Esophagus squamous epithelium (tissue), 4 donors: ENCODE data around the gene CHRNA4.

ENCODE experiments used
- POLR2A ChIP-seq, 4 donors: fragments of 450-650 bp; IDR thresholded peaks; one replicate each; pipeline ENCODE4 v1.6.1; 2017; ENCODE audit warnings: antibody characterized with exemption in 4 of 4, mild to moderate bottlenecking in 4 of 4, moderate library complexity in 3 of 4
- TF ChIP-seq, protein P1 (sequence below), 6 experiments: fragments of 450-650 bp in 4 of 6; fragments of 200-600 bp in 2 of 6; sonication (generic) in 2 of 6; IDR thresholded peaks; one replicate each; pipeline ENCODE4 v1.5.1; 2016 to 2019; ENCODE audit warnings: antibody characterized with exemption in 6 of 6, mild to moderate bottlenecking in 4 of 6, moderate library complexity in 4 of 6

DNA sequence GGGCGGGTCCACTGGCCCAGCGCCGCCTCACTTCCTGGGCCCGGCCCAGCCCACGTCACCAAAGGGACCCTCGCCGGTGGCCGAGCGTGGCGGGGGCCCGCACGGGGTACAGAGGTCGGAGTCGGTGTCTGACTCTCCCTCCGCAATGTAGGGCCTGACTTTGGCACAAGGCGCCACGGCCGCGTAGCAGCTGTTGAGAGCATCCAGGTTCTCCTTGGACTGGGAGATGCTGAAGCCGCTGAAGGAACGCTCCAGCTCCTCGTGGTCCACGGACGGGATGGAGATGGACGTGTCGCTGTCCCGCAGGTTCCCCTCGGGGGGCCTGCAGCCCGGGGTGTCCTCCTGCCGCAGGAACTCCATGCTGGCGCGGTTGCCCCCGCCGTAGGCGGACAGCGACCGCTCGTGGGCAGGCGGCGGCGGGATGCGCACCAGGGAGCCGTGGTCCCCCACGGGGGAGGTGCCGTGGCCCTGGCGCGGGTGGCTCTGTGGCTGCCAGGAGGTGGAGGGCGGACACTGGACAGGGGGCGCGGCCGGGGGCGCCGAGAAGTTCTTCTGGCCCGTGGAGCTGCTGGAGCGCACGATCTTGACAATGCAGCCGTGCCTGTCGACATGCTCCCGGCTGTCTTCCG lies 45.6 kb upstream of the CHRNA4 start:
- no peak for TF ChIP-seq POLR2A (IDR thresholded peaks at IDR 0.05)
- TF ChIP-seq, protein P1, sequence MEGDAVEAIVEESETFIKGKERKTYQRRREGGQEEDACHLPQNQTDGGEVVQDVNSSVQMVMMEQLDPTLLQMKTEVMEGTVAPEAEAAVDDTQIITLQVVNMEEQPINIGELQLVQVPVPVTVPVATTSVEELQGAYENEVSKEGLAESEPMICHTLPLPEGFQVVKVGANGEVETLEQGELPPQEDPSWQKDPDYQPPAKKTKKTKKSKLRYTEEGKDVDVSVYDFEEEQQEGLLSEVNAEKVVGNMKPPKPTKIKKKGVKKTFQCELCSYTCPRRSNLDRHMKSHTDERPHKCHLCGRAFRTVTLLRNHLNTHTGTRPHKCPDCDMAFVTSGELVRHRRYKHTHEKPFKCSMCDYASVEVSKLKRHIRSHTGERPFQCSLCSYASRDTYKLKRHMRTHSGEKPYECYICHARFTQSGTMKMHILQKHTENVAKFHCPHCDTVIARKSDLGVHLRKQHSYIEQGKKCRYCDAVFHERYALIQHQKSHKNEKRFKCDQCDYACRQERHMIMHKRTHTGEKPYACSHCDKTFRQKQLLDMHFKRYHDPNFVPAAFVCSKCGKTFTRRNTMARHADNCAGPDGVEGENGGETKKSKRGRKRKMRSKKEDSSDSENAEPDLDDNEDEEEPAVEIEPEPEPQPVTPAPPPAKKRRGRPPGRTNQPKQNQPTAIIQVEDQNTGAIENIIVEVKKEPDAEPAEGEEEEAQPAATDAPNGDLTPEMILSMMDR (IDR thresholded peaks at IDR 0.05) = no peak
